ENCODE results near the gene COQ9. TPM values are rescaled to one million over a fixed set of nuclear protein-coding genes. Genes with fewer than 3 reads are reported as not detected.

COQ9 gene
- total and polyA plus RNA-seq, 2 experiments from 2014 or later = 26.6 to 36.3 TPM

DNA sequence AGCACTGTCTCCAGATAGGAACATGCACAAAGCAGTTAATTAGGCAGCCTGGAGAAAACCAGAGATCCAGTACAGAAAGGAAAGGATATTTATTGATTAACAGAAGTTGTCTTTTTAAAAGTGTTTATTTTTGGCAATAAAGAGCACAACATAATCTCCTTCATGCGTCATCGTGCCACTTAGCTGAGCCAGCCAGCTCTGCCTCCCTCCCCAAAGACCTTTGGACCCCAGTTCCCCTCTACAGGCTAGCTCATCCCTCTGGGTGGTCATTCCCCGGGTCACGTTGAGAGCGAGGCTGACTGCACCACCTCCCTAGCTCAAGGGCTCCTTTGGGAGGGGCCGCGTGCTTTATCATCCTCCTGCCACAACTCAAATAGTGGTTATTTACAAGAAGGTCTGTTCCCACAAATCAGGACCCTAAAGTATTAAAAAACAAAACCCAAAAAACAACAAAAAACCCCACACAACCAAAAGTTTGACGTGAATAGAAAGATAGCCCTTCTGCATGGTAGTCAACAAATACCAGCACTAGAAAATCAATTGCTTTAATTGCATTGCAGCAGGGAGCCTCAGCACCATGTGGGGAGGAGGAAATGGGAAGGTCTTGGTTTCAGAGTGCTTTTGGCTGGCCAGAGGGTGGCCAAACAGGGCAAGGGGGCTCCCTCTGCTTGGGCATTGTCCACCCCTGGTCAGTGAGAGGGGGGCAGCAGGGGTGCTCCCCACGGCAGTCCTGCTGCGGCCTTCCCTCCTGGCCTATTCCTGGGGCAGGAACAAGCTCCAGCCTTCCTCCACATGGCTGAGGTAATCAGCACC lies 24.8 kb downstream of the COQ9 start:
- Mint-ChIP-seq H3K9me3 (no peaks in the 10 kb centered on the region), H3K36me3 (ENCODE audit: low read depth) (peaks cover 52% of the 10 kb centered on the region), H3K4me3 (peak overlapping the region; percentile 53), H3K27ac (peak overlapping the region; percentile 87), H3K27me3 (ENCODE audit: insufficient read depth, low read depth, poor library complexity) (peaks cover 13% of the 10 kb centered on the region), H3K4me1 (peaks cover 51% of the 10 kb centered on the region)
- Histone ChIP-seq H3K27ac (ENCODE audit: low read depth) (peak overlapping the region; percentile 81), H3K36me3 (ENCODE audit: insufficient read depth) (peaks cover 30% of the 10 kb centered on the region), H3K27me3 (ENCODE audit: insufficient read depth) (no peaks in the 10 kb centered on the region), H3K9me2 (ENCODE audit: insufficient read depth) (no peaks in the 10 kb centered on the region), H4K20me1 (replicated peaks; ENCODE audit: insufficient read depth) (peaks cover 6% of the 10 kb centered on the region; the same call in 1 of the 2 replicates), H3K4me1 (ENCODE audit: insufficient read depth) (peaks cover 41% of the 10 kb centered on the region), H3K79me2 (replicated peaks; ENCODE audit: insufficient read depth) (peaks cover 7% of the 10 kb centered on the region; the same call in 1 of the 2 replicates), H3K4me2 (peak overlapping the region; percentile 65), H2AFZ (no peak overlapping the region), H3K4me3 (peak overlapping the region; percentile 0; the same call in 1 of the 2 replicates), H3F3A (replicated peaks; ENCODE audit: low read depth) (peaks cover 12% of the 10 kb centered on the region; the same call in 1 of the 2 replicates)
- peak; percentile 52 for DNase-seq (ENCODE audit: low spot score)
- ATAC-seq = peak; percentile 5; the same call in 2 of the 3 replicates
- TF ChIP-seq POLR2AphosphoS5 (IDR thresholded peaks at IDR 0.05; ENCODE audit: low read depth) (no peak), CTCF (conservative IDR thresholded peaks at IDR 0.05; ENCODE audit: low read depth in 2 of 2) (no peak), REST (IDR thresholded peaks at IDR 0.05; ENCODE audit: unreplicated experiment) (no peak), STAT1 (IDR thresholded peaks at IDR 0.05; ENCODE audit: unreplicated experiment) (no peak), EZH2 (IDR thresholded peaks at IDR 0.05; ENCODE audit: low read depth, unreplicated experiment) (no peak), ZNF331 (CRISPR knock-in tag; IDR thresholded peaks at IDR 0.05; ENCODE audit: low read depth) (no peak), CREB1 (CRISPR knock-in tag; IDR thresholded peaks at IDR 0.05; ENCODE audit: low read depth) (no peak)

- H3K36me3 Mint-ChIP-seq (ENCODE audit: low read depth) = peaks cover 46% of the 10 kb centered on the region
- Histone ChIP-seq H3K27me3 (ENCODE audit: insufficient read depth) (no peaks in the 10 kb centered on the region), H3K4me2 (peak overlapping the region; percentile 65), H3F3A (replicated peaks; ENCODE audit: low read depth) (peaks cover 12% of the 10 kb centered on the region; the same call in 1 of the 2 replicates), H4K20me1 (replicated peaks; ENCODE audit: insufficient read depth) (peaks cover 6% of the 10 kb centered on the region; the same call in 1 of the 2 replicates), H3K9me2 (ENCODE audit: insufficient read depth) (no peaks in the 10 kb centered on the region), H2AFZ (no peak overlapping the region), H3K27ac (ENCODE audit: low read depth) (peak overlapping the region; percentile 81), H3K4me3 (peak overlapping the region; percentile 0; the same call in 1 of the 2 replicates), H3K79me2 (replicated peaks; ENCODE audit: insufficient read depth) (peaks cover 3% of the 10 kb centered on the region; the same call in 1 of the 2 replicates), H3K36me3 (ENCODE audit: insufficient read depth) (peaks cover 24% of the 10 kb centered on the region), H3K4me1 (ENCODE audit: insufficient read depth) (peaks cover 47% of the 10 kb centered on the region)
- peaks cover 13% of the 10 kb centered on the region for H3K27me3 Mint-ChIP-seq (ENCODE audit: insufficient read depth, low read depth, poor library complexity)
- H3K9me3 Mint-ChIP-seq = no peaks in the 10 kb centered on the region
- peaks cover 57% of the 10 kb centered on the region for H3K4me1 Mint-ChIP-seq
- ATAC-seq = peak; percentile 6
- H3K4me3 Mint-ChIP-seq = no peak overlapping the region
- peak; percentile 55 for DNase-seq (ENCODE audit: low spot score)
- peak overlapping the region; percentile 87 for H3K27ac Mint-ChIP-seq
- TF ChIP-seq ZNF114 (CRISPR knock-in tag; IDR thresholded peaks at IDR 0.05) (no peak), ZNF331 (CRISPR knock-in tag; IDR thresholded peaks at IDR 0.05; ENCODE audit: low read depth) (no peak), REST (IDR thresholded peaks at IDR 0.05; ENCODE audit: unreplicated experiment) (no peak), NANOG (IDR thresholded peaks at IDR 0.05; ENCODE audit: borderline replicate concordance) (no peak), CREB1 (CRISPR knock-in tag; IDR thresholded peaks at IDR 0.05; ENCODE audit: low read depth) (no peak), CTCF (conservative IDR thresholded peaks at IDR 0.05; ENCODE audit: low read depth in 2 of 2) (no peak), EZH2 (IDR thresholded peaks at IDR 0.05; ENCODE audit: low read depth, unreplicated experiment) (no peak)
These were observed 25.4 kb downstream of the COQ9 start for GRCh38 chr16:57472665-57473060.

Measured in GM23338 (cell line).